Activated T-cell treated with anti-CD3 and anti-CD28 coated beads, Interleukin-2, amount 50 U/mL, for 72 hours (primary cell): ENCODE data around the gene CT47C1. TPM values are rescaled to one million over a fixed set of nuclear protein-coding genes. Genes with fewer than 3 reads are reported as not detected.
A peak's percentile ranks its signal among the peaks of the same experiment; 100 is the strongest.
"Not testable (repeated sequence)": the region's sequence is repeated elsewhere in the genome, so short reads cannot be mapped to it uniquely, and the experiment has no call there.

Source experiments
- ATAC-seq, 2 donors: fragments of 150-1000 bp; cut with Tn5 transposase; replicated peaks in 1 of 2; 2 replicates each; pipeline ENCODE4 v1.10.0; 2021; ENCODE audit warnings: moderate library complexity in 2 of 2, mild to moderate bottlenecking in 1 of 2
- DNase-seq, 2 donors: peaks; one replicate each; pipeline ENCODE4 v3.0.0; 2021 to 2022; ENCODE audit warnings: mixed read lengths in 1 of 2
- H3K27ac Mint-ChIP-seq: one replicate; pipeline ENCODE4 v1.8.0; 2022; ENCODE audit warnings: mild to moderate bottlenecking, moderate library complexity, mixed read lengths
- H3K27me3 Mint-ChIP-seq: one replicate; pipeline ENCODE4 v1.8.0; 2022; ENCODE audit warnings: low read depth, mixed read lengths
- H3K36me3 Mint-ChIP-seq, 2 donors: one replicate each; pipeline ENCODE4 v1.8.0; 2022; ENCODE audit warnings: mixed read lengths in 2 of 2, mild to moderate bottlenecking in 1 of 2; ENCODE audit not compliant: insufficient read depth in 2 of 2
- H3K4me1 Mint-ChIP-seq: one replicate; pipeline ENCODE4 v1.8.0; 2022; ENCODE audit warnings: low read depth, mixed read lengths
- H3K4me3 Mint-ChIP-seq, 2 donors: one replicate each; pipeline ENCODE4 v1.8.0; 2022; ENCODE audit warnings: mild to moderate bottlenecking in 2 of 2, mixed read lengths in 2 of 2, moderate library complexity in 2 of 2
- H3K9me3 Mint-ChIP-seq, 2 donors: one replicate each; pipeline ENCODE4 v1.8.0; 2022; ENCODE audit warnings: mixed read lengths in 2 of 2
- total RNA-seq, 2 donors: library from RNA; stranded (reverse); gene quantifications; one replicate each; pipeline ENCODE4 v1.2.3, GENCODE V29; 2022

Gene CT47C1
- total RNA-seq: not detected

DNA sequence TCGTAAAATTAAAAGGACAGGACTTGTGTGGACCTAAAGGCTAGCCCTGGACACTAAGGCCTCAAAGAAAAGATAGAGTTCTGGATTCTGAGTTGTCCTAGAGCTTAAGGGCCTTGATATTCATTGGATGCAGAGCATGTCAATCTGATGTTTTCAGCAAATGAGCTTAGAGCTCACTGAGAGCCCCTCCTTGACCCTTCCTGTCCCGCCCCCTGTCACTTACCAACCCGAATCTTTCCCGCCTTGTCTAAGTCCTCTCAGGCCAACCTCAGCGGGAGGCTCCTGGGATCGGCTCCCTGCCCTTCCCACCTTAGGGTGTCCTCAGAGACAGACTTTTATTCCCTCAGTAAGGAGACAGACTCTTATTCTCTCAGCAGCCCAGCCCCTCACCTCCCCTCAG lies at the start of gene CT47C1:
TSS of gene CT47C1 (plus strand) at position 250 of the 400 bp plus-strand sequence. CDS start 233 bp downstream, outside the sequence.
- H3K9me3 Mint-ChIP-seq: no peaks in the 10 kb centered on the region
- ATAC-seq (no peak), DNase-seq (no peak)
- H3K4me1 Mint-ChIP-seq: no peaks in the 10 kb centered on the region
- H3K4me3 Mint-ChIP-seq: no peak within 1 kb of the TSS
- no peak within 1 kb of the TSS for H3K27ac Mint-ChIP-seq
- peaks cover under 1% of the 10 kb centered on the region for H3K27me3 Mint-ChIP-seq
- no peaks in the 10 kb centered on the region for H3K36me3 Mint-ChIP-seq

GRCh38 chrX:119025900-119026299 lies 46.9 kb upstream of the CT47C1 start:
- H3K4me1 Mint-ChIP-seq: no peaks in the 10 kb centered on the region
- peaks cover 6% of the 10 kb centered on the region for H3K27me3 Mint-ChIP-seq
- no peak overlapping the region for H3K4me3 Mint-ChIP-seq
- DNase-seq: no peak
- H3K27ac Mint-ChIP-seq: no peak overlapping the region
- H3K36me3 Mint-ChIP-seq: no peaks in the 10 kb centered on the region
- ATAC-seq: no peak
- peaks cover 0 to 2% of the 10 kb centered on the region in 2 donors for H3K9me3 Mint-ChIP-seq

GRCh38 chrX:119026344-119026743 lies 46.4 kb upstream of the CT47C1 start:
- not testable (repeated sequence) for DNase-seq, H3K4me3 Mint-ChIP-seq, H3K9me3 Mint-ChIP-seq, ATAC-seq, H3K27me3 Mint-ChIP-seq, H3K4me1 Mint-ChIP-seq, H3K27ac Mint-ChIP-seq, H3K36me3 Mint-ChIP-seq

- not testable (repeated sequence) for H3K27ac Mint-ChIP-seq, ATAC-seq, DNase-seq, H3K36me3 Mint-ChIP-seq, H3K4me3 Mint-ChIP-seq, H3K4me1 Mint-ChIP-seq, H3K9me3 Mint-ChIP-seq
- peaks cover 12% of the 10 kb centered on the region for H3K27me3 Mint-ChIP-seq
Observed at GRCh38 chrX:119027960-119028732, 44.6 kb upstream of the CT47C1 start.

DNA sequence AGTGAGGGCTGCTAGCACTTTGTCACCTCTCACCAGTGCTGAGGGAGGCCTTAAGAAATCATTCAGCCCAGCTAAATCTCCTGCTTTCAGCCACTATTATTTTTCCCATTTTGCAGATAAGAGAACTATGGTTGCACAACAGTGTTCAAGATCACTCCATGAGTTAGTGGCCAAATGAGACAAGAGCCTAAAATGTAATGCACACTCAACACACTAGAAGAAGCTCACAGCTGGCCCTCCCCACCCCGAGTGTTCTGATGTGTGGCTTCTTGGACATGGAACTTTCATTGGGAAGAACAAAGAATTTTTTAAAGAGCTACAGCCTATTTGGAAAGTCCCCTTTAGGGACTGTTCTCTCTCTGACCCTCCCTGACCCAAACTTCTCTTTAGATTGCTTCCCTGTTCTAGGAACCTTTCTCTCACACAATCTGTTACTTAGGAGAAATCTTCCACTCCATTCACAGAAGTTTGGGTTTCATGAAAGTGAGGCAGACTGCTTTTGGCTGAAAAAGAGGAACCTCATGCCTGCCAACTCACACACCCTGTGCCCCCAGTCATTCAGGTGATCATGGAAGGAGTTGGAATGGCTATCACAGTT lies 44.0 kb upstream of the CT47C1 start:
- Mint-ChIP-seq H3K27ac (no peak overlapping the region), H3K36me3 (no peaks in the 10 kb centered on the region), H3K9me3 (peaks cover 0 to 2% of the 10 kb centered on the region in 2 donors), H3K4me3 (no peak overlapping the region), H3K27me3 (peaks cover 12% of the 10 kb centered on the region), H3K4me1 (no peaks in the 10 kb centered on the region)
- ATAC-seq: no peak
- DNase-seq: no peak

DNA sequence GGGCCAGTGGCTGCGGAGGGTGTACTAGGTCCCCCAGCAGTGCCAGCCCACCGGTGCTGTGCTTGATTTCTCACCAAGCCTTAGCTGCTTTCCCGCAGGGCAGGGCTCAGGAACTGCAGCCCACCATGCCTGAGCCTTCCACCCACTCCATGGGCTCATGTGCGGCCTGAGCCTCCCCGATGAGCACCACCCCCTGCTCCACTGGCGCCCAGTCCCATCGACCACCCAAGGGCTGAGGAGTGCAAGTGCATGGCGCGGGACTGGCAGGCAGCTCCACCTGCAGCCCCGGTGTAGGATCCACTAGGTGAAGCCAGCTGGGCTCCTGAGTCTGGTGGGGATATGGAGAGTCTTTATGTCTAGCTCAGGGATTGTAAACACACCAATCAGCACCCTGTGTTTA lies 43.1 kb upstream of the CT47C1 start:
- not testable (repeated sequence) for H3K4me1 Mint-ChIP-seq

DNA sequence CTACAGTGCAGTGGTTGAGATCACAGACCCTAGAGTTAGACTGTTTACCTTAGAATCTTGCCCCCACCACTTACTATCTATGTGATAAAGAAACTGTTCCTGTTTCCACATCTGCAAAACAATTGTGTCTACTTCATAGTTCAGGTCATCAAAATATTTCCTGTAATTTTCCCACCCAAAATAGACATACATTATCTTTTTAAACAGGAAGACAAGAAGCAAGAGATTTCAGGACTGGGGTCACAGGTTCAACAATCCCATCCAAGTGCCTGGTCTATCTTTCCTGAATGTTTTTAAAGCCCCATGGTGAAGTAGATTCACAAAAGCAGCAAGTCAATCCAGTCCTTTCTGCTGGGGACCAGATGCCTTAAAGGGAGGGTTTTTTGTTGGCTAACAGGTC lies 41.8 kb upstream of the CT47C1 start:
- Mint-ChIP-seq H3K4me1 (no peaks in the 10 kb centered on the region), H3K36me3 (peaks cover 0 to 2% of the 10 kb centered on the region in 2 donors), H3K27me3 (peaks cover 12% of the 10 kb centered on the region), H3K4me3 (no peak overlapping the region), H3K27ac (no peak overlapping the region), H3K9me3 (peaks cover 0 to 5% of the 10 kb centered on the region in 2 donors)
- DNase-seq (no peak), ATAC-seq (no peak)

More for the DNA sequence above, 43.1 kb upstream of the CT47C1 start:
- DNase-seq, H3K4me3 Mint-ChIP-seq, H3K36me3 Mint-ChIP-seq, H3K9me3 Mint-ChIP-seq, H3K27ac Mint-ChIP-seq, ATAC-seq: not testable (repeated sequence)
- peaks cover 12% of the 10 kb centered on the region for H3K27me3 Mint-ChIP-seq

GRCh38 chrX:119036107-119037029 lies 36.4 kb upstream of the CT47C1 start:
- ATAC-seq (no peak), DNase-seq (no peak)
- no peak overlapping the region for H3K27ac Mint-ChIP-seq
- H3K27me3 Mint-ChIP-seq: peaks cover 21% of the 10 kb centered on the region
- peaks cover 0 to 2% of the 10 kb centered on the region in 2 donors for H3K9me3 Mint-ChIP-seq
- no peak overlapping the region for H3K4me3 Mint-ChIP-seq
- no peaks in the 10 kb centered on the region for H3K4me1 Mint-ChIP-seq
- H3K36me3 Mint-ChIP-seq: peaks cover 0 to 2% of the 10 kb centered on the region in 2 donors

- Mint-ChIP-seq H3K9me3 (no peaks in the 10 kb centered on the region), H3K4me3 (no peak overlapping the region), H3K36me3 (no peaks in the 10 kb centered on the region), H3K4me1 (no peaks in the 10 kb centered on the region), H3K27me3 (peaks cover 24% of the 10 kb centered on the region), H3K27ac (no peak overlapping the region)
- ATAC-seq (no peak), DNase-seq (no peak)
Observed at GRCh38 chrX:119040432-119040831, 32.4 kb upstream of the CT47C1 start.

- Mint-ChIP-seq H3K4me1 (no peaks in the 10 kb centered on the region), H3K36me3 (no peaks in the 10 kb centered on the region), H3K27ac (no peak overlapping the region), H3K27me3 (peaks cover 24% of the 10 kb centered on the region), H3K4me3 (no peak overlapping the region), H3K9me3 (no peaks in the 10 kb centered on the region)
- DNase-seq (no peak), ATAC-seq (no peak)
Observed at GRCh38 chrX:119041175-119041574, 31.6 kb upstream of the CT47C1 start.

- no peaks in the 10 kb centered on the region for H3K36me3 Mint-ChIP-seq
- H3K4me1 Mint-ChIP-seq: no peaks in the 10 kb centered on the region
- no peak overlapping the region for H3K27ac Mint-ChIP-seq
- no peak overlapping the region for H3K4me3 Mint-ChIP-seq
- ATAC-seq (no peak), DNase-seq (no peak)
- H3K9me3 Mint-ChIP-seq: no peaks in the 10 kb centered on the region
- peaks cover 27% of the 10 kb centered on the region for H3K27me3 Mint-ChIP-seq
Observed at GRCh38 chrX:119042040-119042439, 30.8 kb upstream of the CT47C1 start.

- Mint-ChIP-seq H3K27me3 (peaks cover 33% of the 10 kb centered on the region), H3K36me3 (no peaks in the 10 kb centered on the region), H3K4me3 (no peak overlapping the region), H3K27ac (no peak overlapping the region), H3K4me1 (no peaks in the 10 kb centered on the region), H3K9me3 (no peaks in the 10 kb centered on the region)
- DNase-seq (no peak), ATAC-seq (no peak)
Observed at GRCh38 chrX:119042996-119043395, 29.8 kb upstream of the CT47C1 start.

DNA sequence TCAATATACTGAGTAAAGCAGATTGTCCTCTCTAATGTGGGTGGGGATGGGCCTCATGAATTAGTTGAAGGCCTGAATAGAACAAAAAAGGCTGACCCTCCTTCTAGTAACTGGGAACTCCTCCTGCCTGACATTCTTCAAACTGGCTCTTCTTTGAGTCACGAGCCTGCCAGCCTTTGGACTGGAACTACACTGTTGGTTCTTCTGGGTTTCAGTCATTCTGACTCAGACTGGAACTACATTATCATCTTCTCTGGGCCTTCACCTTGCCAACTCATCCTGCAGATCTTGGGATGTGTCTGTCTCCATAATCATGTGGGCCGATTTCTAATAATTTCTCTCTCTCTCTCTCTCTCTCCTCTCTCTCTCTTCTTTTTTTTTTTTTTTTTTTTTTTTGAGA lies 26.9 kb upstream of the CT47C1 start:
- Mint-ChIP-seq H3K4me3 (no peak overlapping the region), H3K27ac (no peak overlapping the region), H3K9me3 (no peaks in the 10 kb centered on the region), H3K27me3 (peaks cover 45% of the 10 kb centered on the region), H3K4me1 (no peaks in the 10 kb centered on the region), H3K36me3 (no peaks in the 10 kb centered on the region)
- ATAC-seq: peak; percentile 44 to 57
- no peak for DNase-seq
